Measurements from ENCODE around the gene PCDHGB4.
"Not testable (repeated sequence)": the region's sequence is repeated elsewhere in the genome, so short reads cannot be mapped to it uniquely, and the experiment has no call there.

PCDHGB4 gene

DNA sequence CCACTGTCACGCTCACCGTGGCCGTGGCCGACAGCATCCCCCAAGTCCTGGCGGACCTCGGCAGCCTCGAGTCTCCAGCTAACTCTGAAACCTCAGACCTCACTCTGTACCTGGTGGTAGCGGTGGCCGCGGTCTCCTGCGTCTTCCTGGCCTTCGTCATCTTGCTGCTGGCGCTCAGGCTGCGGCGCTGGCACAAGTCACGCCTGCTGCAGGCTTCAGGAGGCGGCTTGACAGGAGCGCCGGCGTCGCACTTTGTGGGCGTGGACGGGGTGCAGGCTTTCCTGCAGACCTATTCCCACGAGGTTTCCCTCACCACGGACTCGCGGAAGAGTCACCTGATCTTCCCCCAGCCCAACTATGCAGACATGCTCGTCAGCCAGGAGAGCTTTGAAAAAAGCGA lies 45.2 kb downstream of the PCDHGB4 start:
- not testable (repeated sequence) for DNase-seq

DNA sequence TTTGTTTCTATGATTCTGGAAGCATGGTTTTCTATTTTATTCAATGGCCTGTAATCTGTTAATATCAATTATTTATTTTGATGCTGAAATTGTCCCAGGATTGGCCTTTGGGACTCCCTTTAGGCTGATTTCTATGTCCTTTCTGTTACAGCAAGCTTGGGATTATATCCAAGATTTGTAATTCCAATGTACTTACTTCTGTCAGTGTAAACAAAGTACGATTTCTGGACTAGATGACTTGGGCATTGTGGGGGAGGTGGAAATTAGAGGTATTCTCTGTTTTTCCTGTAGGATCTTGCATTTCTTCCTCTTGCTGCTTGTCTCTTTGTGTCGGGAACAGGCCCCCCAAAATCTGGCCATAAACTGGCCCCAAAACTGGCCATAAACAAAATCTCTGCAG lies 46.5 kb downstream of the PCDHGB4 start:
- DNase-seq, result no peak

DNA sequence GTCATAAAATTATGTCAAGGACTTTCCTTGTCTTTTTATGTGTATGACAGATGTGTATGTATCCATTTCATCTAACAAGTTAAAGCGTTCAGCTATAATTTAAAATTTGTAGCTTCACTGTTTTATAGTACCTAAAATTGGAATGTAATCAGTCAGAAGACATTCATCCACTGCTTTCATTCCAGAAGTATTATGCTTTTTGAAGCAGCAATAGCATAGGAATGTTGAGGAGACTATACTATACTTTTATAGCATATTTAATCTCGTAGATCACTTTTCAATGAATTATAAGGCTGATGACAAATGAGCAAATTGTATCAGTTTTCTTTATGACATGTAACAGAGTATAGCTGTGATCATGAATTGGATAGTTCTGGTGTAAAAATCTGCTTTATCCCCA lies 49.7 kb downstream of the PCDHGB4 start:
- DNase-seq, result no peak

DNA sequence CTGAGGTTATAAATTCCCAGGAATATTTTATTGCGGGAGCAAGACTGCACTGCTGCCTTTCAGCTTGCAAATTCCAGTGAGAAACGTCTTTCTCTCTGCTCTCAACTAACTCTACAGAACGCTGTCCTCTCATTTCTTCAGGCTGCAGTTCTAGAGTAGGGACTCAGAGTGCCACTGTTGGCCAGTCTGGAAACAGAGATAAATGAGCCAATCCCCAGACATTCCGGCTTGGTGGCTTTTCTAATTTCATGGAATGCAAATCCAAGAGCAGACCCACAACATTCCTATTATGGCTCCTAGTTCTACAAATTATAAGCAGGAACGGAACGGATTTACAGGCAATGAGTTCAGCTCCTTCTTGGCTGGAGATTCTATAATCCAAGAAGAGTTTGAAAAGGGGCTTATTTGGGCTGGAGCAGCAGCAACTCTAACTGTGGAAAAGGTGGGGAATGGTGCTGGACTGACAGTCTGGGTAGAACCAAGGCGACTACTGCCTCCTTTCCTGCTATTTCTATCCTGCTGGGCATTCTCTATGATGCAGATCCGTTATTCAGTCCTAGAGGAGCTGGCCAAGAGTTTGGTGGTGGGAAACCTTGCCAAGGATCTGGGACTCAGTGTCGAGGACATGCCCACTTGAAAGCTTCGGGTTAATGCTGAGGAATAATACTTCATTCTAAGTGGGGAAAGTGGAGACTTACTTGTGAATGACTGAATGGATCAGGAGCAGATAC lies 52.1 kb downstream of the PCDHGB4 start:
- DNase-seq, result no peak

Data from stimulated activated CD4-positive, alpha-beta T cell treated with anti-CD3 and anti-CD28 coated beads, Interleukin-2, amount 100 ng/mL, for 24 hours (primary cell).